Measurements from ENCODE around the gene FJX1. TPM values are rescaled to one million over a fixed set of nuclear protein-coding genes. Genes with fewer than 3 reads are reported as not detected.

The FJX1 gene
- total RNA-seq, 1 experiment from 2014 or later = 19.1 TPM

GRCh38 chr11:35631891-35632290 lies 13.6 kb downstream of the FJX1 start:
- H3K9me3 Mint-ChIP-seq (ENCODE audit: low read depth, unreplicated experiment) = peaks cover 5% of the 10 kb centered on the region
- no peaks in the 10 kb centered on the region for H3K27me3 Mint-ChIP-seq (ENCODE audit: unreplicated experiment)
- H3K4me3 Mint-ChIP-seq (ENCODE audit: low read depth, unreplicated experiment) = no peak overlapping the region
- DNase-seq = no peak
- BruUV-seq (replicated peaks) = no TSS peak
- intact Hi-C loops (cut with micrococcal nuclease; ENCODE audit: unreplicated experiment) = loop anchor here (10.0 kb wide), 1 partner anchor 313 kb away; the partner anchor contains the start of gene LDLRAD3
- peaks cover 31% of the 10 kb centered on the region for H3K4me1 Mint-ChIP-seq (ENCODE audit: low read depth, unreplicated experiment)
- peaks cover 6% of the 10 kb centered on the region for H3K36me3 Mint-ChIP-seq (ENCODE audit: insufficient read depth, unreplicated experiment)
- TF ChIP-seq, protein P1, sequence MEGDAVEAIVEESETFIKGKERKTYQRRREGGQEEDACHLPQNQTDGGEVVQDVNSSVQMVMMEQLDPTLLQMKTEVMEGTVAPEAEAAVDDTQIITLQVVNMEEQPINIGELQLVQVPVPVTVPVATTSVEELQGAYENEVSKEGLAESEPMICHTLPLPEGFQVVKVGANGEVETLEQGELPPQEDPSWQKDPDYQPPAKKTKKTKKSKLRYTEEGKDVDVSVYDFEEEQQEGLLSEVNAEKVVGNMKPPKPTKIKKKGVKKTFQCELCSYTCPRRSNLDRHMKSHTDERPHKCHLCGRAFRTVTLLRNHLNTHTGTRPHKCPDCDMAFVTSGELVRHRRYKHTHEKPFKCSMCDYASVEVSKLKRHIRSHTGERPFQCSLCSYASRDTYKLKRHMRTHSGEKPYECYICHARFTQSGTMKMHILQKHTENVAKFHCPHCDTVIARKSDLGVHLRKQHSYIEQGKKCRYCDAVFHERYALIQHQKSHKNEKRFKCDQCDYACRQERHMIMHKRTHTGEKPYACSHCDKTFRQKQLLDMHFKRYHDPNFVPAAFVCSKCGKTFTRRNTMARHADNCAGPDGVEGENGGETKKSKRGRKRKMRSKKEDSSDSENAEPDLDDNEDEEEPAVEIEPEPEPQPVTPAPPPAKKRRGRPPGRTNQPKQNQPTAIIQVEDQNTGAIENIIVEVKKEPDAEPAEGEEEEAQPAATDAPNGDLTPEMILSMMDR (IDR thresholded peaks at IDR 0.05; ENCODE audit: unreplicated experiment) = no peak
- CTCF ChIA-PET = no interaction called here
- H3K27ac Mint-ChIP-seq (ENCODE audit: unreplicated experiment) = no peak overlapping the region

DNA sequence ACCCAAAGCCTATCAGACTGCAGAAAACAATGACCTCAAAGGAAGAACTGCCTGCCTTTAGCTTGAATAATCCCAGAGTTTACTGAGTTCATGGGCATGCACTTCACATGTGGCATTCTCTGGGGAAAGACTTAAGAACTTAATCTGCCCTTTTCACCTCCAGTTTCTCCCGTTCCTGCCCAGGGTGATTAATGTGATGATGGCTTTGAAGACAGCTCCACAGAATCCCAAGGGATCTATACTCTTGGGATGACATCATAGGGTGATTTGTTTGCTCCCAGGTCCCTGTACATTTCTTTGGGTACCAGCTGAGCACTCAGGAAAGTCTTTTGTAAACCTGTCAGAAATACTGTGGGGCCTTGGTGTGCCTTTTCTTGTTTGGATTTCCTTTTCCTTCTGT lies 14.0 kb downstream of the FJX1 start:
- Mint-ChIP-seq H3K9me3 (ENCODE audit: low read depth, unreplicated experiment) (peaks cover 5% of the 10 kb centered on the region), H3K4me3 (ENCODE audit: low read depth, unreplicated experiment) (no peak overlapping the region), H3K36me3 (ENCODE audit: insufficient read depth, unreplicated experiment) (peaks cover 6% of the 10 kb centered on the region), H3K27me3 (ENCODE audit: unreplicated experiment) (no peaks in the 10 kb centered on the region), H3K4me1 (ENCODE audit: low read depth, unreplicated experiment) (peaks cover 31% of the 10 kb centered on the region), H3K27ac (ENCODE audit: unreplicated experiment) (no peak overlapping the region)
- DNase-seq = no peak
- no TSS peak for BruUV-seq (replicated peaks)
- CTCF ChIA-PET = interaction anchor here (0.6 kb wide), 1 partner anchor 11 kb away, joined by 3 read pairs; no protein-coding TSS in a partner anchor
- intact Hi-C loops (cut with micrococcal nuclease; ENCODE audit: unreplicated experiment) = loop anchor here (10.0 kb wide), 1 partner anchor 312 kb away; the partner anchor contains the start of gene LDLRAD3
- TF ChIP-seq, protein P1 (IDR thresholded peaks at IDR 0.05; ENCODE audit: unreplicated experiment) = no peak

- H3K4me3 Mint-ChIP-seq (ENCODE audit: low read depth, unreplicated experiment) = no peak overlapping the region
- intact Hi-C loops (cut with micrococcal nuclease; ENCODE audit: unreplicated experiment) = loop anchor here (10.0 kb wide), 1 partner anchor 311 kb away; the partner anchor contains the start of gene LDLRAD3
- no peak overlapping the region for H3K27ac Mint-ChIP-seq (ENCODE audit: unreplicated experiment)
- no TSS peak for BruUV-seq (replicated peaks)
- TF ChIP-seq, protein P1 (IDR thresholded peaks at IDR 0.05; ENCODE audit: unreplicated experiment) = no peak
- CTCF ChIA-PET = no interaction called here
- no peak for DNase-seq
- peaks cover 2% of the 10 kb centered on the region for H3K9me3 Mint-ChIP-seq (ENCODE audit: low read depth, unreplicated experiment)
- peaks cover 30% of the 10 kb centered on the region for H3K4me1 Mint-ChIP-seq (ENCODE audit: low read depth, unreplicated experiment)
- no peaks in the 10 kb centered on the region for H3K27me3 Mint-ChIP-seq (ENCODE audit: unreplicated experiment)
- peaks cover 6% of the 10 kb centered on the region for H3K36me3 Mint-ChIP-seq (ENCODE audit: insufficient read depth, unreplicated experiment)
Observed at GRCh38 chr11:35633827-35634423, 15.7 kb downstream of the FJX1 start.

GRCh38 chr11:35635933-35636332 lies 17.7 kb downstream of the FJX1 start:
- Mint-ChIP-seq H3K27ac (ENCODE audit: unreplicated experiment) (no peak overlapping the region), H3K4me1 (ENCODE audit: low read depth, unreplicated experiment) (peaks cover 10% of the 10 kb centered on the region), H3K9me3 (ENCODE audit: low read depth, unreplicated experiment) (peaks cover 2% of the 10 kb centered on the region), H3K27me3 (ENCODE audit: unreplicated experiment) (no peaks in the 10 kb centered on the region), H3K36me3 (ENCODE audit: insufficient read depth, unreplicated experiment) (no peaks in the 10 kb centered on the region), H3K4me3 (ENCODE audit: low read depth, unreplicated experiment) (no peak overlapping the region)
- no peak for DNase-seq
- no TSS peak for BruUV-seq (replicated peaks)
- intact Hi-C loops (cut with micrococcal nuclease; ENCODE audit: unreplicated experiment) = loop anchor here (10.0 kb wide), 1 partner anchor 309 kb away; the partner anchor contains the start of gene LDLRAD3
- TF ChIP-seq, protein P1 (IDR thresholded peaks at IDR 0.05; ENCODE audit: unreplicated experiment) = no peak
- CTCF ChIA-PET = no interaction called here
